Glutamatergic neuron (in vitro differentiated cells): ENCODE measurements around the gene PTOV1. TPM values are rescaled to one million over a fixed set of nuclear protein-coding genes. Genes with fewer than 3 reads are reported as not detected.

ENCODE experiments used
- DNase-seq: peaks from one replicate; pipeline ENCODE4 v3.0.0; 2022
- H3K27ac Mint-ChIP-seq: one replicate; pipeline ENCODE4 v1.8.0; 2020; ENCODE audit warnings: mild to moderate bottlenecking, mixed read lengths, inconsistent platforms; ENCODE audit not compliant: unreplicated experiment
- H3K27me3 Mint-ChIP-seq: one replicate; pipeline ENCODE4 v1.8.0; 2020; ENCODE audit warnings: mild to moderate bottlenecking, moderate library complexity, mixed read lengths, inconsistent platforms; ENCODE audit not compliant: unreplicated experiment
- H3K36me3 Mint-ChIP-seq: one replicate; pipeline ENCODE4 v1.8.0; 2020; ENCODE audit warnings: mild to moderate bottlenecking, mixed read lengths, inconsistent platforms; ENCODE audit not compliant: unreplicated experiment
- H3K4me1 Mint-ChIP-seq: one replicate; pipeline ENCODE4 v1.8.0; 2020; ENCODE audit warnings: mild to moderate bottlenecking, low read depth, mixed read lengths, inconsistent platforms; ENCODE audit not compliant: unreplicated experiment
- H3K4me3 Mint-ChIP-seq: one replicate; pipeline ENCODE4 v1.8.0; 2020; ENCODE audit warnings: mild to moderate bottlenecking, mixed read lengths, inconsistent platforms; ENCODE audit not compliant: unreplicated experiment
- H3K9me3 Mint-ChIP-seq: one replicate; pipeline ENCODE4 v1.8.0; 2020; ENCODE audit warnings: mild to moderate bottlenecking, moderate library complexity, mixed read lengths, inconsistent platforms; ENCODE audit not compliant: unreplicated experiment
- CTCF ChIP-seq: fragments of 200-600 bp; sonication (generic); IDR thresholded peaks from one replicate; pipeline ENCODE4 v1.5.0; 2021; ENCODE audit not compliant: partially characterized antibody, unreplicated experiment
- total RNA-seq: library from RNA; stranded (reverse); fragmentation: NEBNext Ultra II Directional; extraction: Animal tissue kit (Norgen Biotek cat#: 25700); gene quantifications from one replicate; pipeline ENCODE4 v1.2.1, GENCODE V29; 2021; ENCODE audit not compliant: unreplicated experiment

The PTOV1 gene
- total RNA-seq, 1 donor from 2014 or later: 342 TPM

- peaks cover 3% of the 10 kb centered on the region for H3K9me3 Mint-ChIP-seq
- H3K4me3 Mint-ChIP-seq: no peak overlapping the region
- DNase-seq: no peak
- H3K4me1 Mint-ChIP-seq: peaks cover 2% of the 10 kb centered on the region
- H3K27ac Mint-ChIP-seq: no peak overlapping the region
- H3K27me3 Mint-ChIP-seq: peaks cover 7% of the 10 kb centered on the region
- TF ChIP-seq CTCF: no peak
- H3K36me3 Mint-ChIP-seq: no peaks in the 10 kb centered on the region
Observed at GRCh38 chr19:49831592-49831991, 19.4 kb upstream of the PTOV1 start.

DNA sequence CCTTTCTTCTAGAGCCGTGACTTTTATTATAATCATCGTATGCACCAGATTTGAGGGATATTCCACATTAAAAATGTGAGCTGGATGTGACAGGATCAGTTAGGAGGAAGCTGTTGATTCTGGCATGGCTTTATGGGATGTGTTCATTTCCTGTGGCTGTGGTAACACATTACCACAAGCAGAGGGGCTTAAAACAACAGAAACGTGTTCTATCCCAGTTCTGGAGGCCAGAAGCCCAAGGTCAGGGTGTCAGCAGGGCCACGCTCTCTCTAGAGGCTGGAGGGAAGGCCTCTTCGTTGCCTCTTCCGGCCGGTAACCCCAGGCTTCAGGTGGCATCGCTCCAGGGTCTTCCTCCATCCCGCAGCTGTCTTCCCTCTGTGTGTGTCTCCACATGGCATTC is 18.4 kb upstream of the PTOV1 start:
- Mint-ChIP-seq H3K4me3 (no peak overlapping the region), H3K36me3 (peaks cover 6% of the 10 kb centered on the region), H3K9me3 (peaks cover 3% of the 10 kb centered on the region), H3K27me3 (peaks cover 5% of the 10 kb centered on the region), H3K27ac (no peak overlapping the region), H3K4me1 (no peaks in the 10 kb centered on the region)
- DNase-seq: no peak
- TF ChIP-seq CTCF: no peak

- H3K9me3 Mint-ChIP-seq: peaks cover 3% of the 10 kb centered on the region
- DNase-seq: no peak
- peaks cover 7% of the 10 kb centered on the region for H3K27me3 Mint-ChIP-seq
- H3K4me1 Mint-ChIP-seq: no peaks in the 10 kb centered on the region
- H3K4me3 Mint-ChIP-seq: no peak overlapping the region
- TF ChIP-seq CTCF: no peak
- H3K27ac Mint-ChIP-seq: no peak overlapping the region
- peaks cover 12% of the 10 kb centered on the region for H3K36me3 Mint-ChIP-seq
Observed at GRCh38 chr19:49833599-49833998, 17.4 kb upstream of the PTOV1 start.

- Mint-ChIP-seq H3K4me1 (no peaks in the 10 kb centered on the region), H3K9me3 (peaks cover 3% of the 10 kb centered on the region), H3K36me3 (peaks cover 20% of the 10 kb centered on the region), H3K27me3 (peaks cover 5% of the 10 kb centered on the region), H3K27ac (no peak overlapping the region), H3K4me3 (no peak overlapping the region)
- TF ChIP-seq CTCF: no peak
- no peak for DNase-seq
Observed at GRCh38 chr19:49835562-49835961, 15.4 kb upstream of the PTOV1 start.

GRCh38 chr19:49836176-49837008 is 14.6 kb upstream of the PTOV1 start:
- Mint-ChIP-seq H3K4me1 (no peaks in the 10 kb centered on the region), H3K4me3 (no peak overlapping the region), H3K9me3 (peaks cover 3% of the 10 kb centered on the region), H3K36me3 (peaks cover 20% of the 10 kb centered on the region), H3K27ac (no peak overlapping the region), H3K27me3 (peaks cover 7% of the 10 kb centered on the region)
- TF ChIP-seq CTCF: no peak
- no peak for DNase-seq
